Mammary epithelial cell (primary cell): ENCODE results near the gene SDHD.

Source experiments
- EZH2 ChIP-seq: IDR thresholded peaks from 2 replicates; pipeline ENCODE4 v1.6.1; 2012; ENCODE audit warnings: low read length, inconsistent platforms, borderline replicate concordance
- TF ChIP-seq, protein P1 (sequence below), 2 donors: IDR thresholded peaks in 1 of 2; conservative IDR thresholded peaks in 1 of 2; 2 replicates each; pipeline ENCODE4 v1.5.1; 2011 to 2012; ENCODE audit warnings: inconsistent platforms in 2 of 2, low read length in 2 of 2, mild to moderate bottlenecking in 2 of 2, control low read depth in 1 of 2, low read depth in 1 of 2; ENCODE audit not compliant: insufficient read depth in 1 of 2; ENCODE audit errors: extremely low read depth in 1 of 2

DNA sequence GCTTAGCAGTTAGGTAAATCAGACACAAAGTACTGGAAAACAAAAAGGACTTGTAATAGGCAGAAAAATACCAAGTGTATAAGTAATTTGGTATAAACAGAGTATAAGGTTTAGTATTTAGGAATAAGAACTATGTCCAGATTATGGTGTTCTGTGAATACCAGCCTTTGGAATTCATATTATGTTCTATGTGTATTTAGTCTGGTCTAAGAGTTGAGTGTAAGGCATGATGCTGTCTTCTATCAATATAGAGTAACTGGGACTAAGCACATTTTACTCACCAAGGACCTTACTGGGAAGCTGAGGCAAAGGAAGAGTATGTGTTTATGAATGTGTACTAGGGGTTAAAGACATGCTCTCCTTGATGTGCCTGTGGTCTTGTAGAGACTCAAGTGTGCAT, 9.5 kb downstream of the SDHD start:
- TF ChIP-seq, protein P1, sequence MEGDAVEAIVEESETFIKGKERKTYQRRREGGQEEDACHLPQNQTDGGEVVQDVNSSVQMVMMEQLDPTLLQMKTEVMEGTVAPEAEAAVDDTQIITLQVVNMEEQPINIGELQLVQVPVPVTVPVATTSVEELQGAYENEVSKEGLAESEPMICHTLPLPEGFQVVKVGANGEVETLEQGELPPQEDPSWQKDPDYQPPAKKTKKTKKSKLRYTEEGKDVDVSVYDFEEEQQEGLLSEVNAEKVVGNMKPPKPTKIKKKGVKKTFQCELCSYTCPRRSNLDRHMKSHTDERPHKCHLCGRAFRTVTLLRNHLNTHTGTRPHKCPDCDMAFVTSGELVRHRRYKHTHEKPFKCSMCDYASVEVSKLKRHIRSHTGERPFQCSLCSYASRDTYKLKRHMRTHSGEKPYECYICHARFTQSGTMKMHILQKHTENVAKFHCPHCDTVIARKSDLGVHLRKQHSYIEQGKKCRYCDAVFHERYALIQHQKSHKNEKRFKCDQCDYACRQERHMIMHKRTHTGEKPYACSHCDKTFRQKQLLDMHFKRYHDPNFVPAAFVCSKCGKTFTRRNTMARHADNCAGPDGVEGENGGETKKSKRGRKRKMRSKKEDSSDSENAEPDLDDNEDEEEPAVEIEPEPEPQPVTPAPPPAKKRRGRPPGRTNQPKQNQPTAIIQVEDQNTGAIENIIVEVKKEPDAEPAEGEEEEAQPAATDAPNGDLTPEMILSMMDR (conservative IDR thresholded peaks at IDR 0.05 in 1 of 2, IDR thresholded peaks at IDR 0.05 in 1 of 2; ENCODE audit: extremely low read depth in 1 of 2, insufficient read depth in 1 of 2, low read depth in 1 of 2, low read length in 2 of 2), result no peak
- no peak for TF ChIP-seq EZH2
